HepG2 (cell line): ENCODE results near the gene BTRC. TPM values are rescaled to one million over a fixed set of nuclear protein-coding genes. Genes with fewer than 3 reads are reported as not detected.

Source experiments
- ELF3 ChIP-seq: IDR thresholded peaks from 2 replicates; pipeline ENCODE4 v1.6.1; 2016; ENCODE audit warnings: missing genetic modification reagents, missing compliant biosample characterization
- ELF4 ChIP-seq: sonication (generic); formaldehyde crosslinking; IDR thresholded peaks from 2 replicates; pipeline ENCODE4 v1.5.0; 2020; ENCODE audit warnings: missing genetic modification reagents, mild to moderate bottlenecking, moderate library complexity, borderline replicate concordance
- KAT8 ChIP-seq: IDR thresholded peaks from 2 replicates; pipeline ENCODE4 v1.6.1; 2016; ENCODE audit warnings: missing genetic modification reagents, missing compliant biosample characterization
- KDM5A ChIP-seq: fragments of 200-600 bp; sonication (generic); IDR thresholded peaks from 2 replicates; pipeline ENCODE4 v1.7.0; 2018; ENCODE audit warnings: antibody characterized with exemption, mild to moderate bottlenecking, low read length, borderline replicate concordance
- LBX2 ChIP-seq: sonication (generic); formaldehyde crosslinking; IDR thresholded peaks from 2 replicates; pipeline ENCODE4 v1.5.0; 2020; ENCODE audit warnings: missing genetic modification reagents, mild to moderate bottlenecking, borderline replicate concordance
- MBD4 ChIP-seq: IDR thresholded peaks from 2 replicates; pipeline ENCODE4 v1.6.1; 2012; ENCODE audit warnings: low read length, inconsistent platforms, borderline replicate concordance
- NCOR1 ChIP-seq: fragments of 200-600 bp; sonication (generic); IDR thresholded peaks from 2 replicates; pipeline ENCODE4 v1.7.0; 2017; ENCODE audit warnings: antibody characterized with exemption, low read length, borderline replicate concordance
- SAFB2 ChIP-seq: sonication (generic); formaldehyde crosslinking; IDR thresholded peaks from 2 replicates; pipeline ENCODE4 v1.5.1; 2020; ENCODE audit warnings: missing genetic modification reagents, low read depth, mild to moderate bottlenecking, borderline replicate concordance
- TFE3 ChIP-seq: IDR thresholded peaks from 2 replicates; pipeline ENCODE4 v1.6.1; 2016
- ZFP36L1 ChIP-seq: sonication (generic); formaldehyde crosslinking; IDR thresholded peaks from 2 replicates; pipeline ENCODE4 v1.8.0; 2022; ENCODE audit warnings: mild to moderate bottlenecking, missing genetic modification reagents, moderate library complexity
- ZFP41 ChIP-seq: sonication (generic); formaldehyde crosslinking; IDR thresholded peaks from 2 replicates; pipeline ENCODE4 v1.4.0; 2020; ENCODE audit warnings: mild to moderate bottlenecking, missing genetic modification reagents, borderline replicate concordance
- ZNF317 ChIP-seq: sonication (generic); formaldehyde crosslinking; IDR thresholded peaks from 2 replicates; pipeline ENCODE4 v1.5.0; 2020; ENCODE audit warnings: mild to moderate bottlenecking, missing genetic modification reagents
- polyA plus RNA-seq, 8 experiments: library from polyadenylated mRNA; depleted of rRNA in 3 of 8; stranded (reverse) in 7 of 8; unstranded in 1 of 8; fragments of >200 nt; fragmentation: Illumina TruSeq in 4 of 8; extraction: Trizol in 4 of 8; gene quantifications; 2 replicates each; pipeline versions ENCODE4 v1.2.1 to v1.2.3, GENCODE V29; 2011 to 2016; ENCODE audit warnings: low read depth in 4 of 8, missing spikeins in 1 of 8, mixed read lengths in 1 of 8; ENCODE audit not compliant: insufficient read depth in 1 of 8
- total RNA-seq, 5 experiments: library from RNA; depleted of rRNA; stranded (reverse); fragments of >200 nt; fragmentation: Illumina TruSeq; extraction: Trizol; gene quantifications; 2 replicates each; pipeline ENCODE4 v1.2.3, GENCODE V29; 2016; ENCODE audit warnings: low read depth in 1 of 5
- TF ChIP-seq, protein P1 (sequence below): IDR thresholded peaks from 2 replicates; pipeline ENCODE4 v1.6.1; 2016; ENCODE audit warnings: missing biosample characterization, missing genetic modification reagents, low read depth
- TF ChIP-seq, protein P2 (sequence below): sonication (generic); formaldehyde crosslinking; IDR thresholded peaks from 2 replicates; pipeline ENCODE4 v1.5.0; 2020; ENCODE audit warnings: missing genetic modification reagents

Gene BTRC
- total and polyA plus RNA-seq, 2 of the 13 experiments (the other 11 are each of a cell fraction or from before 2014, with no cell fraction given): 12.0 to 14.4 TPM

DNA sequence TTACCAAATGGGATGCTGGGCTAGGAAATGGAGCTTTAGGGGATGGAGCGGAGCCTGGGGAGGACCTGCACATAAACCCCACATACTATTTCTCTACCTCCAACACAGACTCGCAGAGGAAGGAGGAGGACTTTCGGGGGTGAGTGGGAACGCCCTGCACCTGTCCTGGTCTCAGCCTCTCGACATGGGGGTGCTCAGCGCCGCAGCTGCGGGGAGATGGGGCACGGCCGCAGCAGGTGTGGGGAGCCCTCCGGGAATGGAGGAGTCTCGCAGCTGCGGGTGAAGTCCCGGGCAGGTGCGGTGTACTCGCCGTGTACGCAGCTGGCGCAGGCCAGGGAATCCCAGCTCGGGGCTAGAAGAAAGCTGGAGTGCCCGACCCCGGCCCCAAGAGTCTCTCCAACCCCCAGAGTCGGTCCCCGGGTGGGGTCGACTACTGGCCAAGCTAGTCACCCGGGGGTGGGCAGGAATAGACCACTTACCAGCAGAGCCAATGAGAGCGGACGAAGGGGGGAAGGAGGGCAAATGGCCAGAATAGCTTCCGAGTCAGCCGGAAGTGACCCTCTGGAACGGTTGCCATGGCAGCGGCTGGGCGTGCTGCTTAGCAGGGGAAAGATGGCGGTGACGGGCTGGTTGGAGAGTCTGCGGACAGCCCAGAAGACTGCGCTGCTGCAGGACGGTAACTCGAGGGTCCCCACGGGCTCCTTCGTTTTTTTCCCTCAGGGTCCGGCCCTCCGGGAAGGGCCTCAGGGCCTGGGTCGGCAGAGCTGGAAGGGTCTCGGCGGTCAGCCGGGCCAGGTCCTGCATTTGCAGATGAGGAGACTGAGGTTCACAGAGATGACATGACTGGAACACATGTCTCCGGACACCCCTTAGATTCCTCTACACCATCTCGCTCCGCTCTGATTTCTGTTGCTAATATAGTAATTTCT is 234.0 kb downstream of the BTRC start, which contains the start of the genes DPCD and POLL (continued):
- no peak; the same call in 1 of the 2 replicates for TF ChIP-seq LBX2 (CRISPR knock-in tag)
- TF ChIP-seq MBD4: no peak
- no peak for TF ChIP-seq ZFP41 (CRISPR knock-in tag)
- TF ChIP-seq, protein P1, sequence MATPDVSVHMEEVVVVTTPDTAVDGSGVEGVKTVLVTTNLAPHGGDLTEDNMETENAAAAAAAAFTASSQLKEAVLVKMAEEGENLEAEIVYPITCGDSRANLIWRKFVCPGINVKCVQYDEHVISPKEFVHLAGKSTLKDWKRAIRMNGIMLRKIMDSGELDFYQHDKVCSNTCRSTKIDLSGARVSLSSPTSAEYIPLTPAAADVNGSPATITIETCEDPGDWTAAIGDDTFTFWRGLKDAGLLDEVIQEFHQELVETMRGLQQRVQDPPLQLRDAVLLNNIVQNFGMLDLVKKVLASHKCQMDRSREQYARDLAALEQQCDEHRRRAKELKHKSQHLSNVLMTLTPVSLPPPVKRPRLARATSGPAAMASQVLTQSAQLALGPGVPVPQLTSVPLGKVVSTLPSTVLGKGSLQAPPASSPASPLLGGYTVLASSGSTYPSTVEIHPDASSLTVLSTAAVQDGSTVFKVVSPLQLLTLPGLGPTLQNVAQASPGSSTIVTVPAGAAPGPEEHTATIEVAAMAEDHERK (CRISPR knock-in tag): no peak
- TF ChIP-seq KAT8: peak; percentile 94
- TF ChIP-seq, protein P2, sequence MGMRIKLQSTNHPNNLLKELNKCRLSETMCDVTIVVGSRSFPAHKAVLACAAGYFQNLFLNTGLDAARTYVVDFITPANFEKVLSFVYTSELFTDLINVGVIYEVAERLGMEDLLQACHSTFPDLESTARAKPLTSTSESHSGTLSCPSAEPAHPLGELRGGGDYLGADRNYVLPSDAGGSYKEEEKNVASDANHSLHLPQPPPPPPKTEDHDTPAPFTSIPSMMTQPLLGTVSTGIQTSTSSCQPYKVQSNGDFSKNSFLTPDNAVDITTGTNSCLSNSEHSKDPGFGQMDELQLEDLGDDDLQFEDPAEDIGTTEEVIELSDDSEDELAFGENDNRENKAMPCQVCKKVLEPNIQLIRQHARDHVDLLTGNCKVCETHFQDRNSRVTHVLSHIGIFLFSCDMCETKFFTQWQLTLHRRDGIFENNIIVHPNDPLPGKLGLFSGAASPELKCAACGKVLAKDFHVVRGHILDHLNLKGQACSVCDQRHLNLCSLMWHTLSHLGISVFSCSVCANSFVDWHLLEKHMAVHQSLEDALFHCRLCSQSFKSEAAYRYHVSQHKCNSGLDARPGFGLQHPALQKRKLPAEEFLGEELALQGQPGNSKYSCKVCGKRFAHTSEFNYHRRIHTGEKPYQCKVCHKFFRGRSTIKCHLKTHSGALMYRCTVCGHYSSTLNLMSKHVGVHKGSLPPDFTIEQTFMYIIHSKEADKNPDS (CRISPR knock-in tag): no peak
- TF ChIP-seq ELF4 (CRISPR knock-in tag): no peak
- TF ChIP-seq SAFB2 (CRISPR knock-in tag): no peak
- TF ChIP-seq ELF3 (CRISPR knock-in tag): peak; percentile 46; the same call in 1 of the 2 replicates
- TF ChIP-seq ZNF317 (CRISPR knock-in tag): 0 out of 2 replicates have a peak, but pooled peaks have one; percentile 40
- no peak for TF ChIP-seq ZFP36L1
- TF ChIP-seq KDM5A: peak; percentile 81; the same call in 1 of the 2 replicates
- TF ChIP-seq NCOR1: no peak
- no peak for TF ChIP-seq TFE3 (CRISPR knock-in tag)
- TF ChIP-seq, all 625 proteins: peak for 185
